GM06990 (cell line): ENCODE results near the gene SLC25A42.
A peak's percentile ranks its signal among the peaks of the same experiment; 100 is the strongest.

Experiments used
- DNase-seq: peaks from one replicate; pipeline ENCODE4 v3.0.0-alpha.2; 2011; ENCODE audit not compliant: insufficient read length; ENCODE audit errors: extremely low read depth
- H3K27me3 ChIP-seq: replicated peaks from 2 replicates; pipeline ENCODE4 v1.6.0; 2011; ENCODE audit warnings: low read length; ENCODE audit not compliant: control insufficient read depth, insufficient read depth
- H3K36me3 ChIP-seq: 2 replicates; pipeline ENCODE4 v1.5.1; 2011; ENCODE audit warnings: low read length; ENCODE audit not compliant: control insufficient read depth, insufficient read depth
- H3K4me3 ChIP-seq: replicated peaks from 2 replicates; pipeline ENCODE4 v1.5.1; 2011; ENCODE audit warnings: low read depth, mild to moderate bottlenecking, control low read depth, low read length
- TF ChIP-seq, protein P1 (sequence below): IDR thresholded peaks from 2 replicates; pipeline ENCODE4 v1.5.1; 2011; ENCODE audit warnings: low read length, control low read depth, mild to moderate bottlenecking, inconsistent platforms; ENCODE audit not compliant: insufficient read depth, poor library complexity, severe bottlenecking

The SLC25A42 gene

DNA sequence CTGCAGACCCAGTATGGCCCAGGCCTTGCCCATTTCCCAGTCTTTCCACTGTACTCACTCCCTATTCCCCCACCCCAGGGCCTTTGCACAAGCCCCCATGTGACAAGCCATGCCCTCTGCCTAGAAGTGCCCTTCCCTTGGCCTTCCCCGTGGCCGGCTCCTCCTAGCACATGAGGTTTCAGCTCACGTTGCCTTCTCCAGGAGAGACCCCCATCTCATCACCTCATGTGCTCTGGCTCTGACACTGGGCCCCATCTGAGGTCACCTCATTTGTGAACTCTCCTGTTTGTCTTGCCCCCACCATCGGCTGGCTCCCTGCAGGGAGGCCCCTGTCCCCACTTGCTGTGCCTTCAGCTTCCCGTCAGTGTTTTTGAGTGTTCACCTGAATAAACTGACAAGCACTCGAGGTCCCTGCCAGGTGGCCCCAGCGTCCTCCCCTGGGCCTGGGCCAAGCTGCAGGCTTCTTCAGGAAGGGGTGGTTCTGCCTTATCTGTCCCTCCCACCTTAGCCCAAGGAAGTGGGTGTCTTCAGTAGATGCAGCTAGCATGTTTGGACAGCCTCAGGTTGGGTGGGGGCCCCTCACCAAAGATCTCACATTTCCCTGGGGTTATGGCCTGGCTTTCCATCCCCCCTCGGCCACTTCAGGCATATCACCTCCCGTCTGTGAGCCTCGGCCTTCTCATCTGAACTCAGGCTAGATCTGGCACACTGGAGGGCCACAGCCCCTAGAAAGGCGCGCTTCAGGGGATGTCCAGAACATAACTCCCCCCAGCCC lies 3.8 kb upstream of the SLC25A42 start:
- Histone ChIP-seq H3K4me3 (no peak overlapping the region), H3K36me3 (peaks cover 21% of the 10 kb centered on the region), H3K27me3 (no peaks in the 10 kb centered on the region)
- TF ChIP-seq, protein P1, sequence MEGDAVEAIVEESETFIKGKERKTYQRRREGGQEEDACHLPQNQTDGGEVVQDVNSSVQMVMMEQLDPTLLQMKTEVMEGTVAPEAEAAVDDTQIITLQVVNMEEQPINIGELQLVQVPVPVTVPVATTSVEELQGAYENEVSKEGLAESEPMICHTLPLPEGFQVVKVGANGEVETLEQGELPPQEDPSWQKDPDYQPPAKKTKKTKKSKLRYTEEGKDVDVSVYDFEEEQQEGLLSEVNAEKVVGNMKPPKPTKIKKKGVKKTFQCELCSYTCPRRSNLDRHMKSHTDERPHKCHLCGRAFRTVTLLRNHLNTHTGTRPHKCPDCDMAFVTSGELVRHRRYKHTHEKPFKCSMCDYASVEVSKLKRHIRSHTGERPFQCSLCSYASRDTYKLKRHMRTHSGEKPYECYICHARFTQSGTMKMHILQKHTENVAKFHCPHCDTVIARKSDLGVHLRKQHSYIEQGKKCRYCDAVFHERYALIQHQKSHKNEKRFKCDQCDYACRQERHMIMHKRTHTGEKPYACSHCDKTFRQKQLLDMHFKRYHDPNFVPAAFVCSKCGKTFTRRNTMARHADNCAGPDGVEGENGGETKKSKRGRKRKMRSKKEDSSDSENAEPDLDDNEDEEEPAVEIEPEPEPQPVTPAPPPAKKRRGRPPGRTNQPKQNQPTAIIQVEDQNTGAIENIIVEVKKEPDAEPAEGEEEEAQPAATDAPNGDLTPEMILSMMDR = no peak
- no peak for DNase-seq

DNA sequence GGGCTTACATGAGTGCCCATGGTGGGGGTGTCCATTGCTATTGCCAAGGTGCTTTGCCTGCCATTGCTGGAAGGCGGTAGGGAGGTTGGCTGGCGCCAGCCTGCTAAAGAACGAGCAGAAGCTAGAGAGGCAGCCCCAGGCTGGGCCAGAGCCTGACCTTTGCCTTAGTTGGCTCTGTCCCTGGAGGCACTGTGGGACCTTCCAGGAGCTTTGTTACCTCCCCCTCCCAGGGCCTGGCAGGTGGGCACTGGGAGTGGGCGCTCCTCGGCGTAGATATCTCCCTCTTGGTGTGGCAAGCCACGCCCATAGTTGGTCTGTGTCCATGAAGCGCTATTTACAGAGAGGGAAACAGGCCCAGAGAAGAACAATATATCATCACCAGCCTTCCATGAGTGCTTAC lies 2.3 kb upstream of the SLC25A42 start:
- H3K4me3 ChIP-seq = no peak overlapping the region
- no peaks in the 10 kb centered on the region for H3K27me3 ChIP-seq
- TF ChIP-seq, protein P1 = no peak
- peaks cover 15% of the 10 kb centered on the region for H3K36me3 ChIP-seq
- DNase-seq = no peak

DNA sequence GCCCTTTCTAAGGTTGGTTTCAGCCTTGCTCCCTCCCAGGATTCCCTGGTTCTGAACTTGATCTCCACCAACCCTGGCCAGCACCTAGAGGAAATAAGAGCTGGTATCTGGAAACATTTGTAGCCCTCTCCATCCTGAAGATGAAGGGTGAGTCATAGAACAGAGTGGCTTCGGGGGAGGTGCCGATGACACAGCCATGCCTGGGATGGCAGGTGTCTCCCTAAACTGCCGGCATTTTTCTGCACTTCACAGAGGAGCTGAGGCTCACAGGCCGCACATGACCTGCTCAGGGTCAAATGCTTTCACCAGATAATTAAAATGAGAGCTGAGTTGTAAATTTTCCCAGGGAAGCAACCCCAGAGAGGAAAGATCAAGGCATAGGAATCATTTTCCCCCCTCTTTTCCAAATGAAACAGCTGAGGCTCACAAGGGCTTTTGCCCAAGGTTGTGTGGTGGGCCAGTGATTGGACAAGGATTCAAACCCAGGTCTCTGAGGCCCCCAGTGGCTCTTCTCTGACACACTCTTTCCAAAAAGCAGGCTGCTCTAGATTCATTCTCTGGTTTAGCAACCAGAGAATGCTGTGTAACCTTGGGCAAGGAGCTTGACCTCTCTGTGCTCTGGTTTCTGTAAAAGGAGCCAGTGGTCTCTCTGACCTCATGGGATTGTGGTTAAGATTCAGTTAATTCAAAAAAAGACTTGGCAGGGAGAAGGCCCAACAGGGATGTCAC lies 1.2 kb upstream of the SLC25A42 start:
- peaks cover 7% of the 10 kb centered on the region for H3K36me3 ChIP-seq
- H3K4me3 ChIP-seq = peak overlapping the region; percentile 57
- TF ChIP-seq, protein P1 = no peak
- no peaks in the 10 kb centered on the region for H3K27me3 ChIP-seq
- no peak for DNase-seq

DNA sequence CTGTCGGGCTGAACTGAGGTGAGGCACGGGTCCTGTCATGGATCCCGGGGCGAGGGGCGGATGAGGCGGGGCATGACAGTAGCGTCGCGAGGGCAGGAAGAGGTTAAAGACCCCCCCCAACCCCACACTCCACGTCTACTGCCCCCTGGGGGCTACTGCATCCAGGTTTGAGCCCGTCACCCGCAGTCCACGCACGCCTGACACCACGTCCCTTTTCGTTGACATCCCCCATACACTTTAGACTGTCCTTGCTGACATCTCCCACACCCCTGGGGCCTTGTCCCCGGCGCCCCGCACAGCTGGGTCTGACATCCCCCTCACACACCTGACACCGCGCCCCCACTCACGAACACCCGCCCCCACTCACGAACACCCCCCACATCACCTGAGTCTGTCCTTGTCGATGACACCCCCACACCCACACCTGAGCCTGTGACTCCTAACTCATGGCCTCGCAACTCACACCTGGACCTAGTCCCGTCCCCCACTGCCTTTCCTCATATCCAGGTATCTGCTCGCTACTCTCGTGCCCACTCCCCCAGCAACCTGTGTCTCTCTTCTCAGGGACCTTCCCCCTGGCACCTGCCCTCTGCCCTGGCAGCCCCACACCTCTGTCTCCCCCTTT lies 416 bp downstream of the SLC25A42 start:
- H3K27me3 ChIP-seq = no peaks in the 10 kb centered on the region
- peak overlapping the region; percentile 83 for H3K4me3 ChIP-seq
- TF ChIP-seq, protein P1 = peak; percentile 47
- H3K36me3 ChIP-seq = peaks cover 5% of the 10 kb centered on the region
- DNase-seq = no peak

DNA sequence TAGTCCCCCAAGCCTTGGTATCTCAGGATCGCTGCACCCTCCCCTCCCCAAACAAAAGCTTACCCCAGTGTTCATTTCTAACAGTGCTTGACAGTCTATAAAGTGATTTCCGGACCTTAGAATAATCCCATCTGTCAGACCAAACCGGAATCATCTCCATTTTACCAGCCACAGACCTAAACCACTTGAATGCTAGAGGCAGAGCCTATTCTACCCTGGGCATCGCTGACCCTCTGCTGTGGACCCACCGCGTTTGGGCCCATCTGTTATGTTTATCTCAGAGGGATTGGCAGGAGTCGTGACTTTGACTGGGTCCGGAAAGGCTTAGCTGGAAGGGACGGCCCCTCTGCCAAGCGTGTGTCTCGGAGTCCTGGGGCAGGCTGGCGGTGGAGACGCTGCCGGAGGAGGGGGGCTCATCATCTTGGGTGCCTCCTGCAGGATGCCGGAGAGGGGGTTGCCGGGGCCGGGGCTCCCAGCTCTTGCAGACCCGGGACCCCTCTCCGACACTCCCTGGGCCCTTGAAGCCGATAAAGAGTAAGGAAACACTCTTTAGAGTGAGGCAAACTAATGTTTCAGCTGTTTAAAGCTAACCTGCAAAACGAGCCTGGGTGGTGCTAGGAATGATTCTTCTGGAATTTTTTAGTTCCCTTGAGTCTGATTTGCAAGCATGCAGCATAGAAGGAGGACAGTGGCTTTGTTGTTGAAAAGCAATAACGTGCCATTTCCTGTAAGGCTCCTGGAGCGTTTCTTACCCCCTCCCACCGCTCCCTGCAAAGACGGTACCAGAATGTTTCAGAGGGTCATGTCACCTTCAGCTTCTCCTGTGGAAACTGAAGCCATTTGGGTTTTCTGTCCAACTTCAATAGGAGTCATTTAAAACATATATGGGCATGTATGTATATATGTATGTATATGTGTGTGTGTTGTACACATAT lies 1.3 kb downstream of the SLC25A42 start:
- Histone ChIP-seq H3K36me3 (peaks cover 4% of the 10 kb centered on the region), H3K27me3 (no peaks in the 10 kb centered on the region), H3K4me3 (peak overlapping the region; percentile 83)
- TF ChIP-seq, protein P1 = no peak
- peak; percentile 49 for DNase-seq
